ENCODE data around the gene TNIK. TPM values are rescaled to one million over a fixed set of nuclear protein-coding genes. Genes with fewer than 3 reads are reported as not detected.
A peak's percentile ranks its signal among the peaks of the same experiment; 100 is the strongest.

TNIK gene
- total RNA-seq, 1 donor from 2014 or later: 1.1 TPM

GRCh38 chr3:171443211-171443957, 16.8 kb downstream of the TNIK start:
- no peak overlapping the region for H3K4me3 ChIP-seq (ENCODE audit: low read depth, low read length)
- DNase-seq (ENCODE audit: low read depth) (no peak), FAIRE-seq (no peak)
- TF ChIP-seq, protein P1, sequence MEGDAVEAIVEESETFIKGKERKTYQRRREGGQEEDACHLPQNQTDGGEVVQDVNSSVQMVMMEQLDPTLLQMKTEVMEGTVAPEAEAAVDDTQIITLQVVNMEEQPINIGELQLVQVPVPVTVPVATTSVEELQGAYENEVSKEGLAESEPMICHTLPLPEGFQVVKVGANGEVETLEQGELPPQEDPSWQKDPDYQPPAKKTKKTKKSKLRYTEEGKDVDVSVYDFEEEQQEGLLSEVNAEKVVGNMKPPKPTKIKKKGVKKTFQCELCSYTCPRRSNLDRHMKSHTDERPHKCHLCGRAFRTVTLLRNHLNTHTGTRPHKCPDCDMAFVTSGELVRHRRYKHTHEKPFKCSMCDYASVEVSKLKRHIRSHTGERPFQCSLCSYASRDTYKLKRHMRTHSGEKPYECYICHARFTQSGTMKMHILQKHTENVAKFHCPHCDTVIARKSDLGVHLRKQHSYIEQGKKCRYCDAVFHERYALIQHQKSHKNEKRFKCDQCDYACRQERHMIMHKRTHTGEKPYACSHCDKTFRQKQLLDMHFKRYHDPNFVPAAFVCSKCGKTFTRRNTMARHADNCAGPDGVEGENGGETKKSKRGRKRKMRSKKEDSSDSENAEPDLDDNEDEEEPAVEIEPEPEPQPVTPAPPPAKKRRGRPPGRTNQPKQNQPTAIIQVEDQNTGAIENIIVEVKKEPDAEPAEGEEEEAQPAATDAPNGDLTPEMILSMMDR (IDR thresholded peaks at IDR 0.05; ENCODE audit: insufficient read depth, low read length, severe bottlenecking): no peak
- no peaks in the 10 kb centered on the region for H3K36me3 ChIP-seq (ENCODE audit: control insufficient read depth, insufficient read depth, low read length)
- no peaks in the 10 kb centered on the region for H3K27me3 ChIP-seq (ENCODE audit: control insufficient read depth, insufficient read depth, low read length)

DNA sequence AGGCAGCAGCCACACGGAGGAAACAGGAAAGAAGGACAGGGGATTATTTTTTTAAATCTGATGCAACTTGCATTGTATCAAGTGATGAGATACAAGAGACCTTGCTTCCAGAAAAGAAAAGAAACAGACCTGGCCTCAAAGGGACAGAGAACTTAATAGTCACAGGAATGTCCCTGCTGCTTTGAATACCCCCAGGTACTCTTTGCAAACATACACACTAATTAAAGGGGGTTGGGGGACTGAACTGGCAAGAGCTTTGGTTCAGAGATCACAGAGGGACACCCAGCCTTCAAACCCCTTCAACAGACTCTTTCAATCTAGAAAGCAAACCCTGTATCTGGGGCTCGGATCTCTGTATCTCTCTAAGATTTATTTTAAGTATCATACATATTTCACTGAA, 18.0 kb downstream of the TNIK start:
- H3K27me3 ChIP-seq (ENCODE audit: control insufficient read depth, insufficient read depth, low read length): no peaks in the 10 kb centered on the region
- DNase-seq (ENCODE audit: low read depth) (no peak), FAIRE-seq (no peak)
- TF ChIP-seq, protein P1 (IDR thresholded peaks at IDR 0.05; ENCODE audit: insufficient read depth, low read length, severe bottlenecking): no peak
- H3K4me3 ChIP-seq (ENCODE audit: low read depth, low read length): no peak overlapping the region
- H3K36me3 ChIP-seq (ENCODE audit: control insufficient read depth, insufficient read depth, low read length): no peaks in the 10 kb centered on the region

- H3K27me3 ChIP-seq (ENCODE audit: control insufficient read depth, insufficient read depth, low read length): no peaks in the 10 kb centered on the region
- no peak overlapping the region for H3K4me3 ChIP-seq (ENCODE audit: low read depth, low read length)
- FAIRE-seq (no peak), DNase-seq (ENCODE audit: low read depth) (peak; percentile 85)
- H3K36me3 ChIP-seq (ENCODE audit: control insufficient read depth, insufficient read depth, low read length): no peaks in the 10 kb centered on the region
- TF ChIP-seq, protein P1 (IDR thresholded peaks at IDR 0.05; ENCODE audit: insufficient read depth, low read length, severe bottlenecking): no peak
Measured at GRCh38 chr3:171441381-171441780, 18.8 kb downstream of the TNIK start.

- H3K36me3 ChIP-seq (ENCODE audit: control insufficient read depth, insufficient read depth, low read length): no peaks in the 10 kb centered on the region
- H3K27me3 ChIP-seq (ENCODE audit: control insufficient read depth, insufficient read depth, low read length): no peaks in the 10 kb centered on the region
- H3K4me3 ChIP-seq (ENCODE audit: low read depth, low read length): no peak overlapping the region
- FAIRE-seq (no peak), DNase-seq (ENCODE audit: low read depth) (no peak)
- TF ChIP-seq, protein P1 (IDR thresholded peaks at IDR 0.05; ENCODE audit: insufficient read depth, low read length, severe bottlenecking): no peak
Measured at GRCh38 chr3:171439996-171440395, 20.2 kb downstream of the TNIK start.

DNA sequence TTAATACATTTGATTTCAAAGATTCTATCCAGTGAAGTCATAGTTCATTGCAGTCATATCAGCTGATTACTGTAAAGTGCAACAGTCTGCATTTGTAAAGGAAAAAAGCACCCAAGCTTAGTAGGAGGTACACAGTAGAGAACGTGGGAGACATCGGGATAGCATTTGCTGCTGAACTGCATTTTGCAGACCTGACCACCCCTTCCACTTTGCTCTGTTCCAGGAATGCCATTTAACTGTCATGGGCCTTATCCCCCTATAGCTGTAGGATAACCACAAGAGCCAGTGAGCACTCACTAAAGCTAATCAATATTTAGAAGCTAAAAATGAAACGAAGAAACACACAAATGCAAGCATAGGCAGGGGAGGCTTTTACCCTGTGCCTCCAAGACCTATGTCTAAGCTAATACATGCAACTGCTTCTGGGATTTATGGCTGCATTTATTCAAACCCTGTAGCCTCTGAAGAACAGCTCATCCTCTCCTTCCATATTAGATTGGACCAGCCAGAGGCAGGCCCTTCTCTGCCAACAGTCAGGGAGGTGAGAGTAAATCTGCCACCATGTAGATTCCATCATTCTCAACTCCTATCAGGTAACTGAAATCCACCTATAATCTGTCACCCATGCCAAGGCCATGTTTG, 23.0 kb downstream of the TNIK start:
- no peaks in the 10 kb centered on the region for H3K27me3 ChIP-seq (ENCODE audit: control insufficient read depth, insufficient read depth, low read length)
- H3K36me3 ChIP-seq (ENCODE audit: control insufficient read depth, insufficient read depth, low read length): no peaks in the 10 kb centered on the region
- TF ChIP-seq, protein P1 (IDR thresholded peaks at IDR 0.05; ENCODE audit: insufficient read depth, low read length, severe bottlenecking): no peak
- no peak overlapping the region for H3K4me3 ChIP-seq (ENCODE audit: low read depth, low read length)
- DNase-seq (ENCODE audit: low read depth) (no peak), FAIRE-seq (peak; percentile 28)
